SH-SY5Y (cell line): ENCODE data around the gene PAGE2.

Source experiments
- GATA2 ChIP-seq: IDR thresholded peaks from 2 replicates; pipeline ENCODE4 v1.6.1; 2011; ENCODE audit warnings: mild to moderate bottlenecking, low read depth, low read length
- GATA3 ChIP-seq: IDR thresholded peaks from 2 replicates; pipeline ENCODE4 v1.6.1; 2011; ENCODE audit warnings: low read depth, mild to moderate bottlenecking, low read length, moderate library complexity

DNA sequence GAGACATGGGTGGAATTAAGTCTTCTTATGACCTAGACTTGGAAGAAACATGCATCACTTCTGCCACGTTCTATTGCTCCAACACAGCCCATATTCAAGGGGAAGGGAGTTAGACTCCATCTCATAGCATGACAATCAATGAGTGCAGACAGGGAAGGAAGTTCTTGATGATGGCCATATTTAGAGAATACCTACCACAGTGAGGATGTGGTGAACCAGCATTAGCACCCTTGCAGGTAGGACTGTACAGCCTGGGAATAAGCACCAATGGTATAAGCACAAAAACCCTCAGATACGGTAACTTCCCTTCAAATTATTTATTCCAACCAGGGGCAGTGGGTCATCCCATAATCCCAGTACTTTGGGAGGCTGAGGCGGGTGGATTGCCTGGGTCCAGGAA lies 29.8 kb downstream of the PAGE2 start:
- TF ChIP-seq GATA2 (no peak), GATA3 (no peak)
